ENCODE measurements around the gene CLDN5.
"Not testable (repeated sequence)": the region's sequence is repeated elsewhere in the genome, so short reads cannot be mapped to it uniquely, and the experiment has no call there.

Gene CLDN5

GRCh38 chr22:19548427-19548826, 24.2 kb upstream of the CLDN5 start:
- not testable (repeated sequence) for DNase-seq (ENCODE audit: low spot score)

GRCh38 chr22:19547620-19548019, 23.4 kb upstream of the CLDN5 start:
- no peak for DNase-seq (ENCODE audit: low spot score)

GRCh38 chr22:19546680-19547079, 22.5 kb upstream of the CLDN5 start:
- DNase-seq (ENCODE audit: low spot score) = no peak

- no peak for DNase-seq (ENCODE audit: low spot score)
Measured at GRCh38 chr22:19545935-19546207, 21.7 kb upstream of the CLDN5 start.

GRCh38 chr22:19543970-19544708, 19.9 kb upstream of the CLDN5 start:
- no peak for DNase-seq (ENCODE audit: low spot score)

- DNase-seq (ENCODE audit: low spot score) = no peak
Measured at GRCh38 chr22:19540394-19540793, 16.2 kb upstream of the CLDN5 start.

GRCh38 chr22:19537941-19538488, 13.8 kb upstream of the CLDN5 start:
- no peak for DNase-seq (ENCODE audit: low spot score)

- no peak for DNase-seq (ENCODE audit: low spot score)
Measured at GRCh38 chr22:19536564-19536963, 12.4 kb upstream of the CLDN5 start.

GRCh38 chr22:19535001-19535400, 10.8 kb upstream of the CLDN5 start:
- no peak for DNase-seq (ENCODE audit: low spot score)

- no peak for DNase-seq (ENCODE audit: low spot score)
Measured at GRCh38 chr22:19533857-19534256, 9.6 kb upstream of the CLDN5 start.

- DNase-seq (ENCODE audit: low spot score) = no peak
Measured at GRCh38 chr22:19533049-19533626, 8.9 kb upstream of the CLDN5 start.

- DNase-seq (ENCODE audit: low spot score) = not testable (repeated sequence)
Measured at GRCh38 chr22:19531327-19531726, 7.1 kb upstream of the CLDN5 start.

GRCh38 chr22:19530751-19531150, 6.5 kb upstream of the CLDN5 start:
- no peak for DNase-seq (ENCODE audit: low spot score)

GRCh38 chr22:19529811-19530210, 5.6 kb upstream of the CLDN5 start:
- DNase-seq (ENCODE audit: low spot score) = no peak

- no peak for DNase-seq (ENCODE audit: low spot score)
Measured at GRCh38 chr22:19527861-19528417, 3.7 kb upstream of the CLDN5 start.

GRCh38 chr22:19527321-19527721, 3.1 kb upstream of the CLDN5 start:
- no peak for DNase-seq (ENCODE audit: low spot score)

GRCh38 chr22:19526702-19527111, 2.5 kb upstream of the CLDN5 start:
- no peak for DNase-seq (ENCODE audit: low spot score)

- DNase-seq (ENCODE audit: low spot score) = no peak
Measured at GRCh38 chr22:19526076-19526701, 2.0 kb upstream of the CLDN5 start.

GRCh38 chr22:19525666-19526065, 1.5 kb upstream of the CLDN5 start:
- no peak for DNase-seq (ENCODE audit: low spot score)

- no peak for DNase-seq (ENCODE audit: low spot score)
Measured at GRCh38 chr22:19525116-19525660, 978 bp upstream of the CLDN5 start.

- DNase-seq (ENCODE audit: low spot score) = no peak
Measured at GRCh38 chr22:19523240-19524169, 705 bp downstream of the CLDN5 start.

- DNase-seq (ENCODE audit: low spot score) = no peak
Measured at GRCh38 chr22:19522881-19523239, 1.4 kb downstream of the CLDN5 start.
